Activated effector memory CD4-positive, alpha-beta T cell treated with anti-CD3 and anti-CD28 coated beads, Interleukin-2, amount 50 U/mL, for 16 hours (primary cell): ENCODE data around the gene ALKBH5.
"Not testable (repeated sequence)": the region's sequence is repeated elsewhere in the genome, so short reads cannot be mapped to it uniquely, and the experiment has no call there.

Experiments
- DNase-seq: peaks from one replicate; pipeline ENCODE4 v3.0.0-alpha.2; 2020

ALKBH5 gene

GRCh38 chr17:18187226-18187625, 3.6 kb downstream of the ALKBH5 start:
- no peak for DNase-seq

- peak; percentile 64 for DNase-seq
These were observed 4.5 kb downstream of the ALKBH5 start for GRCh38 chr17:18187821-18188761.

GRCh38 chr17:18190628-18191235, 7.1 kb downstream of the ALKBH5 start:
- no peak for DNase-seq

GRCh38 chr17:18191236-18191667, 7.6 kb downstream of the ALKBH5 start:
- no peak for DNase-seq

- no peak for DNase-seq
These were observed 8.3 kb downstream of the ALKBH5 start for GRCh38 chr17:18191967-18192366.

GRCh38 chr17:18194394-18194793, 10.8 kb downstream of the ALKBH5 start:
- no peak for DNase-seq

- no peak for DNase-seq
These were observed 11.2 kb downstream of the ALKBH5 start for GRCh38 chr17:18194804-18195203.

- DNase-seq, result no peak
These were observed 11.6 kb downstream of the ALKBH5 start for GRCh38 chr17:18195246-18195645.

- DNase-seq, result no peak
These were observed 14.0 kb downstream of the ALKBH5 start for GRCh38 chr17:18197535-18198194.

- no peak for DNase-seq
These were observed 14.9 kb downstream of the ALKBH5 start for GRCh38 chr17:18198530-18198929.

GRCh38 chr17:18201108-18201507, 17.5 kb downstream of the ALKBH5 start:
- no peak for DNase-seq

- DNase-seq, result no peak
These were observed 19.7 kb downstream of the ALKBH5 start for GRCh38 chr17:18203308-18203707.

- DNase-seq, result no peak
These were observed 22.2 kb downstream of the ALKBH5 start for GRCh38 chr17:18205861-18206260.

GRCh38 chr17:18206962-18207361, 23.3 kb downstream of the ALKBH5 start:
- DNase-seq, result no peak

GRCh38 chr17:18208092-18208491, 24.5 kb downstream of the ALKBH5 start:
- no peak for DNase-seq

GRCh38 chr17:18213666-18214270, 30.1 kb downstream of the ALKBH5 start:
- no peak for DNase-seq

GRCh38 chr17:18216906-18217305, 33.3 kb downstream of the ALKBH5 start:
- not testable (repeated sequence) for DNase-seq

GRCh38 chr17:18217412-18218015, 33.9 kb downstream of the ALKBH5 start:
- DNase-seq, result peak; percentile 91

GRCh38 chr17:18218756-18219415, 35.3 kb downstream of the ALKBH5 start:
- DNase-seq, result no peak

- no peak for DNase-seq
These were observed 40.4 kb downstream of the ALKBH5 start for GRCh38 chr17:18224053-18224386.

- no peak for DNase-seq
These were observed 40.9 kb downstream of the ALKBH5 start for GRCh38 chr17:18224387-18225120.
